Ovary (tissue), 3 donors: Measurements from ENCODE around the gene RGS5.

Experiments
- EP300 ChIP-seq: sonication (generic); formaldehyde crosslinking; IDR thresholded peaks from one replicate; pipeline ENCODE4 v1.6.1; 2017; ENCODE audit warnings: antibody characterized with exemption
- TF ChIP-seq, protein P1 (sequence below), 3 donors: fragments of 450-650 bp in 2 of 3; fragments of 200-600 bp in 1 of 3; IDR thresholded peaks; one replicate each; pipeline versions ENCODE4 v1.5.1 to v1.8.0; 2016 to 2022; ENCODE audit warnings: antibody characterized with exemption in 3 of 3, mild to moderate bottlenecking in 1 of 3
- donor health status: DM: no; HTN: no; CAD: no.

DNA sequence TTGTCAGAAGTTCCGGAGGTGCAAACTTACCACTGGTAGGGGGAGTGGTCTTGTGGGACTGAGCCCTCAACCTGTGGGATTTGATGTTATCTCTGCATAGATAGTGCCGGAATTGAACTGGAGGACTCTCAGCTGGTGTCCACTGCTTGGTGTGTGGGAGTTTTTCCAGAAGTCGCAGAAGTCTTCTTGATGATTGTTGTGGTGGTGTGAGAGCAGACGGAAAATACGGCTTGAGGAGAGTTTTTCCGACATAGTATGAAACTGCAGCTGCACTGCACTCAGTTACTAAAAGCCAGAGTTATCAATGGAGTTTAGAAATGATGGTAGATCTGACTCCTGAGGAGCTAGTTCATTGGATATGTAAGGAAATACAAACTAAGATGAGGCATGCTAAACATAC is 14.9 kb downstream of the RGS5 start:
- TF ChIP-seq, protein P1, sequence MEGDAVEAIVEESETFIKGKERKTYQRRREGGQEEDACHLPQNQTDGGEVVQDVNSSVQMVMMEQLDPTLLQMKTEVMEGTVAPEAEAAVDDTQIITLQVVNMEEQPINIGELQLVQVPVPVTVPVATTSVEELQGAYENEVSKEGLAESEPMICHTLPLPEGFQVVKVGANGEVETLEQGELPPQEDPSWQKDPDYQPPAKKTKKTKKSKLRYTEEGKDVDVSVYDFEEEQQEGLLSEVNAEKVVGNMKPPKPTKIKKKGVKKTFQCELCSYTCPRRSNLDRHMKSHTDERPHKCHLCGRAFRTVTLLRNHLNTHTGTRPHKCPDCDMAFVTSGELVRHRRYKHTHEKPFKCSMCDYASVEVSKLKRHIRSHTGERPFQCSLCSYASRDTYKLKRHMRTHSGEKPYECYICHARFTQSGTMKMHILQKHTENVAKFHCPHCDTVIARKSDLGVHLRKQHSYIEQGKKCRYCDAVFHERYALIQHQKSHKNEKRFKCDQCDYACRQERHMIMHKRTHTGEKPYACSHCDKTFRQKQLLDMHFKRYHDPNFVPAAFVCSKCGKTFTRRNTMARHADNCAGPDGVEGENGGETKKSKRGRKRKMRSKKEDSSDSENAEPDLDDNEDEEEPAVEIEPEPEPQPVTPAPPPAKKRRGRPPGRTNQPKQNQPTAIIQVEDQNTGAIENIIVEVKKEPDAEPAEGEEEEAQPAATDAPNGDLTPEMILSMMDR (IDR thresholded peaks at IDR 0.05): no peak
- no peak for TF ChIP-seq EP300
